Neuron (in vitro differentiated cells): ENCODE measurements around the gene ADAMTS1.

ENCODE experiments used
- H2AFZ ChIP-seq: one replicate; pipeline ENCODE4 v1.6.1; 2013; ENCODE audit warnings: low read depth, mild to moderate bottlenecking, inconsistent platforms, low read length, moderate library complexity
- H3K27me3 ChIP-seq: one replicate; pipeline ENCODE4 v1.6.1; 2013; ENCODE audit warnings: low read length; ENCODE audit not compliant: insufficient read depth
- H3K36me3 ChIP-seq: one replicate; pipeline ENCODE4 v1.6.1; 2013; ENCODE audit warnings: low read length; ENCODE audit not compliant: insufficient read depth
- H3K4me1 ChIP-seq: one replicate; pipeline ENCODE4 v1.6.1; 2013; ENCODE audit warnings: low read length; ENCODE audit not compliant: insufficient read depth
- H3K4me3 ChIP-seq: 2 replicates; pipeline ENCODE4 v1.5.1; 2013; ENCODE audit warnings: mild to moderate bottlenecking, low read length, moderate library complexity
- H3K9me3 ChIP-seq: one replicate; pipeline ENCODE4 v1.6.1; 2013; ENCODE audit warnings: low read length

Gene ADAMTS1

DNA sequence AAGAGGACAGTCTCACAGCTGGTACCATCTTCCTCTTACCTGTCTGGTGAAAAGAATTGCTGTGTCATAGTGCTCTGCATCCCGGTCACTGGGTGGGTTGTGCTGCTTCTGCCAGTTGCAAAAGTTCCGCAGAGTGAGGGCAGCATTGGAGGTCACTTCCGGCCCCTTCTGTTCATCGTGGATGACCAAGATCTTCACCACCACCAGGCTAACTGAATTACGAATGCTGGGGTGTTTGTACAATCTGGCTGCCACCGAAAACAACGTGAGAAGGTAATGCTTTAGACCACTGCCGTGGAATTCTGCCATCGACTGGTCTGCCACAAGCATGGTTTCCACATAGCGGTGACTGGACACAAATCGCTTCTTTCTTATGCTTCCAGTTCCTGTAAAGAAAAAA, 2.9 kb downstream of the ADAMTS1 start:
- Histone ChIP-seq H3K9me3 (no peaks in the 10 kb centered on the region), H3K36me3 (peaks cover 19% of the 10 kb centered on the region), H3K4me3 (no peak overlapping the region), H2AFZ (peak overlapping the region; percentile 95), H3K4me1 (peaks cover 24% of the 10 kb centered on the region), H3K27me3 (no peaks in the 10 kb centered on the region)

DNA sequence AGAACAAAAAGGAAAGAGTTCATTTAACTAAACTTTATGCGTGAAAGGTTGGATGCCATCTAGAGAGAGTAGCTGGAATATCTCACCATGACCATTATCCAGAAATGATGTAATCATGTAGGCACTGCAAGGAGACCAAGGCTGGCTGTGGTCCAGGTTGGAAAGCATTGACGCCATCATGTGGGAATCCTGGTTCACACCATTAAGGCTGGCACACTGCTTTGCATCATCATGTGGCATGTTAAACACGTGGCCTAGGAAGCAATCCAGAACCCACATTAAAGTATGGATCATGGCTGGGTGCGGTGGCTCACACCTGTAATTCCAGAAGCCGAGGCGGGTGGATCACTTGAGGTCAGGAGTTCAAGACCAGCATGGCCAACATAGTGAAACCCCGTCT, 4.3 kb downstream of the ADAMTS1 start:
- Histone ChIP-seq H2AFZ (no peak overlapping the region), H3K4me1 (peaks cover 20% of the 10 kb centered on the region), H3K9me3 (no peaks in the 10 kb centered on the region), H3K27me3 (no peaks in the 10 kb centered on the region), H3K36me3 (peaks cover 22% of the 10 kb centered on the region), H3K4me3 (no peak overlapping the region)

DNA sequence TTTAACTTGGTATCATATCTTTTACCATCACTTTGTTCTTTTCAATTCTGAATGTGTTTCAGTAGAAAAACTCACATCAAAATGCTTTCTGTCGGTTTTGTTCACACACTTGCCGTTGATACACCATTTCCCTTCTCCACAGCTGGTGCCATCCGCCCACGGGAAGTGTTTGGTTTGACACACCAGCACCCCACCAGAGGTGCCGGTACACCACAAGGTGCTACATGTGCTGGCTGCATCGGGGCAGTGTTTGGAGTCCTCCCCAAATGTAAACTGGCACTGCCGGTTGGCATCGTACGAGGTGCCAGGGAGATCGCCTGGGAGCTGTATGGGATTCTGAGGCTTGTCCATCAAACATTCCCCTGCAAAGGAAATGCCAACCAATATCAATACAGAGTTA, 5.0 kb downstream of the ADAMTS1 start:
- no peak overlapping the region for H3K4me3 ChIP-seq
- H3K36me3 ChIP-seq, result peaks cover 22% of the 10 kb centered on the region
- no peak overlapping the region for H2AFZ ChIP-seq
- H3K27me3 ChIP-seq, result no peaks in the 10 kb centered on the region
- H3K4me1 ChIP-seq, result peaks cover 15% of the 10 kb centered on the region
- no peaks in the 10 kb centered on the region for H3K9me3 ChIP-seq

DNA sequence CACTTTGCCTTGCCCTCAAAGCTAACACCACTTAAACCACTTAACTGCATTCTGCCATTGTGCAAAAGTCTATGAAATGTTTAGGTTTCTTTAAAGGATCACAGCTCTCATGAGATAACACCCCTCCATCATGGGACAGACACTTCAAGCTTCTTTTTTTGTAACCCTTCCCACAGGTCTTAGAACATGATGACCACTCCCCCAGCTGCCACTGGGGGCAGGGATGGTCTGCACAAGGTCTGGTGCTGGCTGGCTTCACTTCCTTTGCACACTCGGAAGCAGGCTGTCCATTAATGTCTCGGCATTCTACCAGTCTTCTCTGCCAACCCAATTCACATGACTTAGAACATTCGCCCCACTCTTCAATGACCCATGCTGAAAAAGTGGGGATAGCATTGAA, 7.7 kb downstream of the ADAMTS1 start:
- Histone ChIP-seq H3K9me3 (no peaks in the 10 kb centered on the region), H3K4me1 (peaks cover 2% of the 10 kb centered on the region), H3K36me3 (peaks cover 22% of the 10 kb centered on the region), H3K27me3 (no peaks in the 10 kb centered on the region), H2AFZ (no peak overlapping the region), H3K4me3 (no peak overlapping the region)

DNA sequence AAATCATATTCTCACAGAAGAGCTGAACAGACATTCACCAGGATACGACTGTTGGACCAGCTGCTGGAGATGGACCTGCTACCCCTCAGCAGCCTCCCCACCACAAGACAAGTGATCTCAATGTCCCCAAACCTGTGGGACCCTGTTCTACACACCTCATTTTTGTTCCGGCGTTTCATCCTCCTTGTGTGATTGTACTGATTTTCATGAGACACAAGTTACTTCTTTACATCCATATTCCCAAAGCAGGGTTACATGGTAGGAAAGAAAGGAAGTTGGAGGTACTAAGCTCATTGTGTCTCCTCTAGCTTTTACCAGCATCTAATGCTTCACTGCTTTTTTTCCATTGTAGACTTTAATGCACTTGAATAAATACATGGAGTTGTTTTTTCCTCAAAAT, 8.7 kb downstream of the ADAMTS1 start:
- no peaks in the 10 kb centered on the region for H3K9me3 ChIP-seq
- H3K36me3 ChIP-seq, result peaks cover 22% of the 10 kb centered on the region
- no peak overlapping the region for H3K4me3 ChIP-seq
- no peak overlapping the region for H2AFZ ChIP-seq
- H3K27me3 ChIP-seq, result no peaks in the 10 kb centered on the region
- H3K4me1 ChIP-seq, result no peaks in the 10 kb centered on the region

DNA sequence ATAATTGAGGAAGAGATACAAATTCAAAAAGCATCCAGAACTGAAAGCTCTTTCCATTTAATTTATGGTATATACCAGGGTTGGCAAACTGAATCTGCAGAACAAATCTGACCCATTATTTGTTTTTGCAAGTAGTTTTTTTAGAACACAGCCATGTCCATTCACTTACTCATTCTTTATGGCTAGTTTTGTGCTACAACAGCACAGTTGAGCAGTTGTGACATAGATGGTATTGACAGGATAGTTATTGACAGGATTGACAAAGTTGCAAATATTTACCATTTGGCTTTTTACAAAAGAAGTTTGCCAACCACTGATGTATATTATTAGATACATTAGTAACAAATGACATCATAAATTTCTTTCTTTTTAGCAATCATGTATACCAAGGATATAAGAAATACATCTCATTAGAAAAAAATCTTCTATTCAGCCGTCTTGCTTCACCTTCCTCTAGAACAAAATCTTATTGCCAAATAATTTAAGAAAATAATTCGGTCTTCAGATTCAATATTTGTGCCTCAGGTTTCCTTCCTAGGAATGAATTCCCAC, 9.4 kb downstream of the ADAMTS1 start:
- Histone ChIP-seq H2AFZ (no peak overlapping the region), H3K4me3 (no peak overlapping the region), H3K9me3 (no peaks in the 10 kb centered on the region), H3K27me3 (no peaks in the 10 kb centered on the region), H3K4me1 (no peaks in the 10 kb centered on the region), H3K36me3 (peaks cover 22% of the 10 kb centered on the region)

DNA sequence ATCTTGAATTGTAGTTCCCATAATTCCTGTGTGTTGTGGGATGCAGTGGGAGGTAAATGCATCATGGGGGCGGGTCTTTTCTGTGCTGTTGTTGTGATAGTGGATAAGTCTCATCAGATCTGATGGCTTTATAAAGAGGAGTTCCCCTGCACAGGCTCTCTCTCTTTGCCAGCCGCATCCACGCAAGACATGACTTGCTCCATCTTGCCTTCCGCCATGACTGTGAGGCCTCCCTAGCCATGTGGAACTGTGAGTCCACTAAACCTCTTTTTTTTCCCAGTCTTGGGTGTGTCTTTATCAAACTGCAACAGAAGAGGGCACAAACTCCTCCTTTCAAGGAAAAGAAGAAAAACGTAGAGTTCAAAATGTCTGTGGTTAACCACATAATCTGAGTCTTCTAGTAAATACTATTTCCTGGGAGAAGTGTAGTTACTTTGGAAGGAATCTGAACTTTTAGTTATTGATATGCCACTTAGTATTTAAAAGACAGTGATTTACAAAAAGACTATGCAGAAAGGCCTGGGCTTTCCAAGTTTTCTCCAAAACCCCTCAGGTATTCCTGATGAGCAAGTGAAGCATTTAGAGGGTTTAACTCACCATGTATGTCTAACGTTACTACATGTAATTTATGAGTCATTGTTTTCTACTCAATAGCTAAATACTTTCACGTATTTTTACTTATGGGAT, 10.0 kb downstream of the ADAMTS1 start:
- Histone ChIP-seq H3K4me3 (no peak overlapping the region), H3K36me3 (peaks cover 19% of the 10 kb centered on the region), H3K27me3 (no peaks in the 10 kb centered on the region)

DNA sequence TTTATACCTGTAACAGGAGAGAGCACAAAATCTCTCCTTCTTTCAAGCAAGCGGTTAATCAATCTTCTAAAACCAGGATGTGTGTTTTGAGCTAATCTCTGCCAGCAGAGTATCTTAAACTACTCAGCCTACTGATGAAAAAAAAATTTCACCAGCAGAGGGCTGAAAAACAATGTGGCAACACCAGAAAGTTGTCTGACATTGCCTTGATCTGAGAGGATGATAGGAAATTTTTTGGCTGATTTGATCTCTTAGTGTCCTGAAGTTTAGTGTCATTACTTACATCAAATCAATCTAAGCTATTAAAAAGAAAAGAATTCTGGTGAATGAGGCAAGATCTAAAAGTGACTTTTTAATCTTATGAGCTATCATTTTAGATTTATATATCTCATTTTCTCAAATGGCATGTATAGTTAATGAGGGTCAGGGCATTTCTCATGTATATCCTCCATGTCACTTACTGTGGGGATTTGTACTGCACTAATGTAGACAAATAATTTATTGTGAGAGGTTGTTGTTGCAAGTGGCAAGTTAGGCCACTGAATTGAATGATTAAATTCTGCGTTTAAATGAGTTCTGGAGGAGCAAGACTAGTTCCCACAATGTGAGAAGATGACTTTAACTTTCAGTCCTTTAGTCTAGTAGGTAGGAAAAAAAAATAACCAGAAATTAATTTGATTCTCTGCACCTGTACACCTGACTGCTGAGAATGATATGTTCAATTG, 10.9 kb downstream of the ADAMTS1 start:
- no peaks in the 10 kb centered on the region for H3K4me1 ChIP-seq
- H2AFZ ChIP-seq, result no peak overlapping the region
- H3K27me3 ChIP-seq, result no peaks in the 10 kb centered on the region
- no peaks in the 10 kb centered on the region for H3K9me3 ChIP-seq
- peaks cover 14% of the 10 kb centered on the region for H3K36me3 ChIP-seq
- no peak overlapping the region for H3K4me3 ChIP-seq

More for the DNA sequence above, 10.0 kb downstream of the ADAMTS1 start:
- no peaks in the 10 kb centered on the region for H3K4me1 ChIP-seq
- no peak overlapping the region for H2AFZ ChIP-seq
- H3K9me3 ChIP-seq, result no peaks in the 10 kb centered on the region

DNA sequence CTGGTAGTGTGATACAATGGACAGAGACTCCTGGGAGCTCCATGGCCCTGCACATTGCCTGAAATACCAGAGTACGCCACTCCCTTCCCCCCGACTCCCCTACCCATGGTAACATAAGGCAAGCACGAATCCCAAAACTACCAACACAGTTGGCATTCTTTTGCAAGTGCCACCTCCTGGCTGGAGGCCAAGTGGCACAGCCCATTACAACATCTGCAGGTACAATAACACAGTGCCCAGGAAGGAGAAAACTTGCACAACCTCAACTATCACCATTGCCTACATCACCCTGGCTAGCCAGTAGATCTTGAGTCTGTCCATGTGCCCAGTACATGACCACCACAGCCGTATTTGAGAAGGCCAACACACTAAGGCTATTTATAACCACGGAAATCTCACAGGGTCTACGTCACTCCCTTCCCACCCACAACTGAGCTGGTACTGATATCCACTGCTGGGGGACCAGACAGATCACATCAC, 11.7 kb downstream of the ADAMTS1 start:
- Histone ChIP-seq H3K27me3 (no peaks in the 10 kb centered on the region), H3K9me3 (no peaks in the 10 kb centered on the region), H3K4me1 (no peaks in the 10 kb centered on the region), H2AFZ (no peak overlapping the region), H3K36me3 (peaks cover 13% of the 10 kb centered on the region), H3K4me3 (no peak overlapping the region)

DNA sequence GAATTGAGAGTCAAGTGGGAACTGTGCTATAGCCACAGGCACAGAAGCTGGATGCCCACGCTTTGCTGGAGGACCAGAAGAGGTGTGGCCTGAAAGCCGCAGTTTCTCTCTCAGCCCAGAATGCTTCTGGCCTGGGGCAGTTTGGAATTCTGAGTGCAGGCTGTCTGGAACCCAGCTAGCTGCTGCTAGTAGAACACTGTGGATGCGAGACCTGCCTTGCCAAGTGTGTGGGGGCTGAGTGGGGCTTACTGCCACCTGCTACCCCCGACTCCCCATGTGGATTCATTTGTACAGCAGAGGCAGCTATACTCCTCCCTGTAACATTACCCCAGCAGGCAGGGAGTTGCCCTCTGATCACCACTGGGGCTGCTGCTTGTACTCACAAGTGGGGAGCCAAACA, 12.2 kb downstream of the ADAMTS1 start:
- H2AFZ ChIP-seq, result no peak overlapping the region
- no peak overlapping the region for H3K4me3 ChIP-seq
- H3K27me3 ChIP-seq, result no peaks in the 10 kb centered on the region
- H3K4me1 ChIP-seq, result no peaks in the 10 kb centered on the region
- peaks cover 8% of the 10 kb centered on the region for H3K36me3 ChIP-seq
- H3K9me3 ChIP-seq, result no peaks in the 10 kb centered on the region

DNA sequence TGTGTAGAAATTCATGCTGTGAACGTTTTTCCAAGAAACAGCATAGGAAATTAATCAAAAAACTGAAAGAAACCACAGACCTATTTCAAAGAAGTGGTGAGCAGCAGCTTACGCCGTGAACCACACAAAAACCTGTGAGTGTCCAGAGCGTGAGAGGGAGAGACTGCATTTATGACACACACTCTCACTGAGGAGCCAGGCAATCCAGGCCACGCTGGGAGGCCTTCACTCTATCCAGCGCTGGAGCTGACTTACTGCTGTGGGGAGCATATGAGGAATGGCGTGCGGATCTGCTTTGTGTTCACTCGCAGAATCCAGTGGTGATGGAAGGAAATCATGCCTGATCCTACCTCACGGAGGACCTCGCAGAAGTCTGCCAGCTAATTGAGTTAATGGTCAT, 12.7 kb downstream of the ADAMTS1 start:
- H2AFZ ChIP-seq, result no peak overlapping the region
- no peaks in the 10 kb centered on the region for H3K4me1 ChIP-seq
- no peaks in the 10 kb centered on the region for H3K9me3 ChIP-seq
- H3K36me3 ChIP-seq, result peaks cover 4% of the 10 kb centered on the region
- no peaks in the 10 kb centered on the region for H3K27me3 ChIP-seq
- H3K4me3 ChIP-seq, result no peak overlapping the region

DNA sequence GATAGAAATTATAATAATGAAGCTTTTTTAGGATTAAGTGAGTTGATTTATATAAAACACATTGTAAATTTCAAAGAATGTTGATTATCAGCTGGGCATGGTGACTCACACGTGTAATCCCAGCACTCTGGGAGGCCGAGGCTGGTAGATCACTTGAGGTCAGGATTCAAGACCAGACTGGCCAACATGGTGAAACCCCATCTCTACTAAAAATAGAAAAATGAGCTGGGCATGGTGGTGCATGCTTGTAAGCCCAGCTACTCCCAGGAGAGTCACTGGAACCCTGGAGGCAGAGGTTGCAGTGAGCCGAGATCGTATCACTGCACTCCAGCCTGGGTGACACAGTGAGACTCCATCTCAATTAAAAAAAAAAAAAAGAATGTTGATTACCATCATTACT, 18.4 kb downstream of the ADAMTS1 start:
- H3K27me3 ChIP-seq, result no peaks in the 10 kb centered on the region
- H3K4me1 ChIP-seq, result no peaks in the 10 kb centered on the region
- H2AFZ ChIP-seq, result no peak overlapping the region
- no peaks in the 10 kb centered on the region for H3K36me3 ChIP-seq
- no peak overlapping the region for H3K4me3 ChIP-seq
- no peaks in the 10 kb centered on the region for H3K9me3 ChIP-seq

DNA sequence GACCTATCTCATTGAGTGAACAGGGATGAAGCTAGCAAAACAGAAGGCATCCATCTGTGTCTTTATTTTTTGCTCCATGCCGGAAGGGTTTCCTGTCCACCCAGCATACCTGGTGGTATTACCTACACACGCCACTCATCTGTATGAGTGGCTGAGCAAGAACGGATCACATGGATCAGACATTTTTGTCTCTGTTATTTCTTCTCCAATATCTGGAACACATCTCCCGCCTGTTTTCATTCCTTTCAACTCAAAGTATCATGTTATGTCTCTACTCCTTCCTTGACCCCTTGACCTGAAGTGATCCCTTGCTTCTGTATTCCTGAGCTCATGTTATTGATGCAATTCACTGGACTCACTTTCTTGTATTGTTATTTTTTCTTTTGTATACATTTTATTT, 24.7 kb downstream of the ADAMTS1 start:
- Histone ChIP-seq H3K36me3 (no peaks in the 10 kb centered on the region), H3K4me3 (no peak overlapping the region), H2AFZ (no peak overlapping the region), H3K4me1 (no peaks in the 10 kb centered on the region), H3K9me3 (no peaks in the 10 kb centered on the region), H3K27me3 (no peaks in the 10 kb centered on the region)
